Hepatocyte (in vitro differentiated cells): ENCODE results near the gene SLC34A3. TPM values are rescaled to one million over a fixed set of nuclear protein-coding genes. Genes with fewer than 3 reads are reported as not detected.
A peak's percentile ranks its signal among the peaks of the same experiment; 100 is the strongest.

Experiments used
- DNase-seq: peaks from one replicate; pipeline ENCODE4 v3.0.0-alpha.2; 2016; ENCODE audit warnings: low spot score
- H2AFZ ChIP-seq: fragments of 200-600 bp; sonication (generic); 2 replicates; pipeline ENCODE4 v1.6.0; 2016; ENCODE audit warnings: antibody characterized with exemption, mild to moderate bottlenecking
- H3K27ac ChIP-seq: fragments of 200-600 bp; sonication (generic); 2 replicates; pipeline ENCODE4 v1.5.1; 2016; ENCODE audit warnings: mild to moderate bottlenecking
- H3K27me3 ChIP-seq: fragments of 200-600 bp; sonication (generic); 2 replicates; pipeline ENCODE4 v1.6.1; 2016
- H3K36me3 ChIP-seq: fragments of 200-600 bp; sonication (generic); replicated peaks from 2 replicates; pipeline ENCODE4 v1.5.1; 2016; ENCODE audit warnings: low read depth; ENCODE audit not compliant: insufficient read depth
- H3K4me1 ChIP-seq: fragments of 200-600 bp; sonication (generic); 2 replicates; pipeline ENCODE4 v1.5.1; 2016; ENCODE audit warnings: mild to moderate bottlenecking, moderate library complexity; ENCODE audit not compliant: insufficient read depth
- H3K4me2 ChIP-seq: fragments of 200-600 bp; sonication (generic); 2 replicates; pipeline ENCODE4 v1.6.0; 2016
- H3K4me3 ChIP-seq: fragments of 200-600 bp; sonication (generic); 2 replicates; pipeline ENCODE4 v1.5.1; 2016; ENCODE audit warnings: mild to moderate bottlenecking
- H3K79me2 ChIP-seq: fragments of 200-600 bp; sonication (generic); 2 replicates; pipeline ENCODE4 v1.6.0; 2017; ENCODE audit warnings: mild to moderate bottlenecking
- H3K9me2 ChIP-seq: fragments of 200-600 bp; sonication (generic); replicated peaks from 2 replicates; pipeline ENCODE4 v1.6.0; 2017; ENCODE audit warnings: mild to moderate bottlenecking; ENCODE audit not compliant: insufficient read depth
- H3K9me3 ChIP-seq: fragments of 200-600 bp; sonication (generic); 2 replicates; pipeline ENCODE4 v1.5.1; 2016; ENCODE audit warnings: low read depth, mild to moderate bottlenecking
- H4K20me1 ChIP-seq: fragments of 200-600 bp; sonication (generic); 2 replicates; pipeline ENCODE4 v1.6.0; 2016; ENCODE audit warnings: mild to moderate bottlenecking; ENCODE audit not compliant: insufficient read depth, poor library complexity, severe bottlenecking
- CTCF ChIP-seq: fragments of 200-600 bp; sonication (generic); IDR thresholded peaks from 2 replicates; pipeline ENCODE4 v1.5.1; 2016; ENCODE audit warnings: antibody characterized with exemption, mild to moderate bottlenecking; ENCODE audit not compliant: poor library complexity
- EZH2 ChIP-seq: fragments of 200-600 bp; sonication (generic); IDR thresholded peaks from 2 replicates; pipeline ENCODE4 v1.6.1; 2016; ENCODE audit warnings: antibody characterized with exemption, mild to moderate bottlenecking, borderline replicate concordance
- EZH2phosphoT487 ChIP-seq: fragments of 200-600 bp; sonication (generic); IDR thresholded peaks from one replicate; pipeline ENCODE4 v1.6.1; 2018; ENCODE audit warnings: antibody characterized with exemption, mild to moderate bottlenecking, low read depth, moderate library complexity; ENCODE audit not compliant: unreplicated experiment, severe bottlenecking
- WGBS: methylation state at CpG from one replicate; pipeline ENCODE4 v1.1.6; 2016; ENCODE audit warnings: low lambda C conversion rate; ENCODE audit errors: missing lambda C conversion rate; 5-methylcytosine and 5-hydroxymethylcytosine counted together
- polyA plus RNA-seq: library from polyadenylated mRNA; unstranded; fragments of >200 nt; fragmentation: Nextera tagmentation; extraction: Ambion mirVana; gene quantifications from 2 replicates; pipeline ENCODE4 v1.2.1, GENCODE V29; 2016
- total RNA-seq: library from RNA; depleted of rRNA; stranded (reverse); fragments of >200 nt; gene quantifications from 2 replicates; pipeline ENCODE4 v1.2.3, GENCODE V29; 2014

The SLC34A3 gene
- total and polyA plus RNA-seq, 2 experiments from 2014 or later: 2.7 to 4.7 TPM

DNA sequence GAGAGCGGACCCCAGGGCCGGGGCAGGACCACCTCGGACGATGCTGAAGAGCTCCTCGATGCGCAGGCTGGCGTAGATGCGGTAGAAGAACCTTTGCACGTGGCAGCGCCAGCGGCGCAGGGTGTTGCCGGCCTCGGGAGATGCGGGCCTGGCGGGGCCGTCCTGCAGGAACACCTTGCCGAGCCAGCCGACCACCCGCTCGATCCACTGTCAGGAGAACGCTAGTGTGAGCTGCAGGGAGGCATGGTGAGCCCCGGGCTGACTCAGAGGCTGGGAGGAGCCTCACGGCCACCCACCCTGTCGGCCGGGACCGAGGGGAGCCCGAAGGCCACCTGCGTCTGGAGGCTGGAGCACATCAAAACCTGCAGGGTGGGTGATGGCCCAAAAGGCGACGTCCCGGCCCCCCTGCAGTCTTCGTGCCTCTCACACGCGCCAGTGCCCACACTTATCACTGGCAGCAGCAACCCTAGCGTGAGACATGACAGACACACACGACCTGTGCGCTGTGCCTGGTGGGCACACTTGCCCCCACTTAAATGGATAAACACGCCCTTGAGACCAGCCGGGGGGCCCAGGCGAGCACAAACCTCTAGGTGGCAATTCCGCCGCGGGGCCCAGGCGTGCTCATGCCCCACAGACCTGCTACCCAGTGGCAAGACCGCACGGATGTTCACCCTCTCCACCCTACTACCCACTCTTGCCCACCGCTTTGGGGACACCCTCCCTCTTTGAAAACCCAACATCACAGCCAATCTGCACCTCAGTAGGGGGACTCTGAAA, 45.6 kb upstream of the SLC34A3 start:
- TF ChIP-seq EZH2phosphoT487: no peak
- TF ChIP-seq EZH2: no peak
- TF ChIP-seq CTCF: no peak
- Histone ChIP-seq H3K79me2 (peaks cover 26% of the 10 kb centered on the region), H3K27ac (no peak overlapping the region), H3K4me1 (peaks cover 14% of the 10 kb centered on the region), H3K27me3 (no peaks in the 10 kb centered on the region), H2AFZ (no peak overlapping the region), H3K4me2 (no peak overlapping the region), H3K9me2 (no peaks in the 10 kb centered on the region), H3K9me3 (no peaks in the 10 kb centered on the region), H3K4me3 (no peak overlapping the region), H3K36me3 (no peaks in the 10 kb centered on the region), H4K20me1 (peaks cover 14% of the 10 kb centered on the region)
- no peak for DNase-seq
- WGBS: 92% methylated on average over 48 of the region's 48 CpGs

GRCh38 chr9:137185921-137186320, 44.8 kb upstream of the SLC34A3 start:
- TF ChIP-seq EZH2 (no peak), CTCF (no peak), EZH2phosphoT487 (no peak)
- H3K27me3 ChIP-seq: no peaks in the 10 kb centered on the region
- H3K4me1 ChIP-seq: peaks cover 22% of the 10 kb centered on the region
- H3K27ac ChIP-seq: no peak overlapping the region
- no peak overlapping the region for H2AFZ ChIP-seq
- H3K4me2 ChIP-seq: no peak overlapping the region
- no peaks in the 10 kb centered on the region for H3K9me3 ChIP-seq
- DNase-seq: no peak
- peaks cover 22% of the 10 kb centered on the region for H4K20me1 ChIP-seq
- 95% methylated on average over 19 of the region's 19 CpGs for WGBS
- H3K4me3 ChIP-seq: no peak overlapping the region
- peaks cover 35% of the 10 kb centered on the region for H3K79me2 ChIP-seq
- H3K9me2 ChIP-seq: no peaks in the 10 kb centered on the region
- H3K36me3 ChIP-seq: no peaks in the 10 kb centered on the region

- TF ChIP-seq EZH2phosphoT487: no peak
- no peak for TF ChIP-seq CTCF
- TF ChIP-seq EZH2: no peak
- H3K27me3 ChIP-seq: no peaks in the 10 kb centered on the region
- H3K79me2 ChIP-seq: peaks cover 39% of the 10 kb centered on the region
- 93% methylated on average over 6 of the region's 6 CpGs for WGBS
- H4K20me1 ChIP-seq: peaks cover 25% of the 10 kb centered on the region
- no peak overlapping the region for H2AFZ ChIP-seq
- H3K9me3 ChIP-seq: no peaks in the 10 kb centered on the region
- H3K4me1 ChIP-seq: peaks cover 22% of the 10 kb centered on the region
- H3K27ac ChIP-seq: no peak overlapping the region
- no peak overlapping the region for H3K4me3 ChIP-seq
- no peaks in the 10 kb centered on the region for H3K36me3 ChIP-seq
- no peaks in the 10 kb centered on the region for H3K9me2 ChIP-seq
- peak overlapping the region; percentile 95 for H3K4me2 ChIP-seq
- no peak for DNase-seq
These were observed 44.3 kb upstream of the SLC34A3 start for GRCh38 chr9:137186385-137186784.
